Limb (tissue), 2 donors: ENCODE measurements around the gene IL12RB2.
A peak's percentile ranks its signal among the peaks of the same experiment; 100 is the strongest.

ENCODE experiments used
- DNase-seq, 2 donors: peaks; one replicate each; pipeline ENCODE4 v3.0.0-alpha.2; 2016; ENCODE audit errors: extremely low spot score in 2 of 2

Gene IL12RB2

DNA sequence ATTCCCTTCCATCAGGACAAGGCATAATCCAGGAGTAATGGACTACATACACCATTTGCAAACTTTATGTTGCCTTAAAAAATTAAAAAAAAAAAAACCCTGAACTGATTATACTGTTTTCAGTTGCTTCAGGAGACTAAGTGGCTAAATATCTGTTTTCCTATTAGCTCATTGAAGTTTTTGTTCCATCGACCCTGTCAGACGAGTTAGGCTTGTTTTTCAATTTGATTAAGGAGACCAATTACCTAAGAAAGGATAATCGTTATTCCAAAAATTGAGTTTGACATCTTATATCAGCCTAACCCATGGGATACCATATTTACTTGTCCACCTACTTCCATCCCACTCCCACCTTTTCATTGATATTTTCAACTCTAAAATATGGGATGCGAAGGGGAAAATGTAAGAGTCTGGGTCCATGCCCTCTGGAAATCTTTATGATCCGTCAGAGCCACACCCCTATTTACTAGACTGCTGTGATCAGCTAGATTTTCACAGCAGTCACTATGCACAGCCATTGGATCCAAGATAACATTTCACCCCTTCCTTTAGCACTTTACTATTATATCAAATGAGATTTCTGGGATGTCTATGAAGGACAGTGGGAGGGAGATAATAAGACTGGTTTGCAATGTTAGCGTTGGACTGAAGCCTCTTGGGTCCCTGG, 41.0 kb downstream of the IL12RB2 start:
- DNase-seq, result no peak

DNA sequence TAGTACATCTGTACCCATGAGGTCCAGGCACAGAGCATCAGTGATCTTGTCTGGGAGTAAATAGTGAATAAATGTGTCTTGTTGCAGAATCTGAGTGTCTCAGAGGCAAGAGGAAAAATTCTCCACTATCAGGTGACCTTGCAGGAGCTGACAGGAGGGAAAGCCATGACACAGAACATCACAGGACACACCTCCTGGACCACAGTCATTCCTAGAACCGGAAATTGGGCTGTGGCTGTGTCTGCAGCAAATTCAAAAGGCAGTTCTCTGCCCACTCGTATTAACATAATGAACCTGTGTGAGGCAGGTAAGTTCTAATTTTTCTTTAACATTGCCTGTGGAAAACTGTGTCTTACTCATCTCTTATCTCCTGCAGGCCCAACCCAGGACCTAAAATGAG, 43.1 kb downstream of the IL12RB2 start:
- DNase-seq, result no peak

DNA sequence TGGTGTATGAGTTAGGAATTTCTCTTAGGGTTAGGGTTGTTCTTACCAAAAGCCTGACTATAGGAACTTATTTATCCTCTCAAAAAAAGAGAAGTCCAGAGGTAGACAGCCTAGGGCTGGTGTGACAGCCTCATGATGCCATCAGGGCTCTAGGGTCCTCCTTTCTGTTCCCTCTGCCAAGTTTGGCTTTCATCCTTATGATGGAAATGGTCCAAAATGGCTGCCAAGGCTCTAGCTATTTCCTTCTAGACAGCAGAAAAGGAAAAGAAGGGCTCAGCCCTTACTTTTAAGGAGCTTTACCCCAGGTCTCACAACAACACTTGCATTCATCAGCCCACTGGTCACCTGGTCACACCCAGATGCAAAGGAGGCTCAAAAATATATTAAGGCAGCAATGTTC, 44.5 kb downstream of the IL12RB2 start:
- no peak for DNase-seq

DNA sequence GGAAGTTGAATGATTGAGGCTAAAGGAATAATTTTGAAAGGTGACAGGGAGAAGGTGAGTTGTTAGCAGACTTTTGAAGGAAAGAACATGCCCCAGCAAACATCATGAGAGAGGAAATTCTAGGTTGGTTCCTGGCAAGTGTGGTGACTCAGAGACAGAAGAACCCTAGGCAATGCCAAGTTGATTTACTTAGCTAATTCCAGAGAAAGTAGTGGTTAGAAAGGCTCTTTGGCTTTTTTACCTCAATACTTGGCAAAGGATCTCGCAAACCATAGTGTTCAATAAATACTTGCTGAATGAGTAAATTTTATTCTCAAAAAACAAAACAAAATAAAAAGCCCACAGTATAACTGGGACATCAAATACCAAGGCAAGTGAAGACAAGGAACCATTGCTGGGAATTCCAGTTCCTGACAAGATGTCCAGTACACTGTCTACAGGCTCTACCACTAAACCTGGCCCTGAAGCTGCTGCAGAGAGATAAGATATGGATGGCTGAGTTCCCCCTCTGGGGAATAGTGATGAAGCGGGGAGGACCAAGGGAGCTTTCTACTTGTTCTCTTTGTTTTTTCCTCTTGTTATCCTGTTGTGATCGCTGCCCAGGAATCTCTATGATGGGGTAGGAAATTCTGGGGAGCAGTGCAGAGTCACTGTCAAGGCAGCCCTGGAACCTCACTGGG, 48.2 kb downstream of the IL12RB2 start:
- DNase-seq, result no peak

DNA sequence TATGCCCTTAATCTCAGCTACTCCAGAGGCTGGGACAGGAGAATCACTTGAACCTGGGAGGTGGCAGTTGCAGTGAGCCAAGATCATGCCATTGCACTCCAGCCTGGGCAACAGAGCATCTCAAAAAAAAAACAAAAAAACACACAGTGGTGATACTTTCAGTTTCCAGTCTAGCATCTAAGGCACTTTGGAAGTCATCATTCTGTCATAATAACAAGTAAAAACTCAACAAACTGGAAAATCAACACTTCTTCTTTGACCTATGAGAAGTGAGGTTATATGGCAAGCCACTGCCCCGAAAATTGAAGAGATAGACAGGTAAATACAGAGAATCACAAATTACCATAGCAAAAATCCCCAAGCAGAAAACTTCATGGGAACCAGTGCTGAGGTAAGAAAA, 51.9 kb downstream of the IL12RB2 start:
- DNase-seq, result no peak

DNA sequence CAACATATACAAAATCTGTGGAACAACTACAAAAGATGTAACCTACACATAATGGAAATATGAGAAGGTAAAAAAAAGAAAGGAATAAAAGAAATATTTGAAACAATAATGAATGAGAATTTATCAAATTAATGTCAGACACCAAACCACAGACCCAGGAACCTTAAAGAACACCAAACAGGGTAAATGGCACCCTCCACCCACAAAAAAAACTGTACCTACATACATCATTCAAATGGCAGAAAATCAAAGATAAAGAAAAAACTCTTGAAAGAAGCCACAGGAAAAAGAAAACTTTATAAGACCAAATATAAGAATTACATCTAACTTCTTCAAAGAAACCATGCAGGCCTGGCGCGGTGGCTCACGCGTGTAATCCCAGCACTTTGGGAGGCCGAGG, 54.0 kb downstream of the IL12RB2 start:
- DNase-seq, result no peak

DNA sequence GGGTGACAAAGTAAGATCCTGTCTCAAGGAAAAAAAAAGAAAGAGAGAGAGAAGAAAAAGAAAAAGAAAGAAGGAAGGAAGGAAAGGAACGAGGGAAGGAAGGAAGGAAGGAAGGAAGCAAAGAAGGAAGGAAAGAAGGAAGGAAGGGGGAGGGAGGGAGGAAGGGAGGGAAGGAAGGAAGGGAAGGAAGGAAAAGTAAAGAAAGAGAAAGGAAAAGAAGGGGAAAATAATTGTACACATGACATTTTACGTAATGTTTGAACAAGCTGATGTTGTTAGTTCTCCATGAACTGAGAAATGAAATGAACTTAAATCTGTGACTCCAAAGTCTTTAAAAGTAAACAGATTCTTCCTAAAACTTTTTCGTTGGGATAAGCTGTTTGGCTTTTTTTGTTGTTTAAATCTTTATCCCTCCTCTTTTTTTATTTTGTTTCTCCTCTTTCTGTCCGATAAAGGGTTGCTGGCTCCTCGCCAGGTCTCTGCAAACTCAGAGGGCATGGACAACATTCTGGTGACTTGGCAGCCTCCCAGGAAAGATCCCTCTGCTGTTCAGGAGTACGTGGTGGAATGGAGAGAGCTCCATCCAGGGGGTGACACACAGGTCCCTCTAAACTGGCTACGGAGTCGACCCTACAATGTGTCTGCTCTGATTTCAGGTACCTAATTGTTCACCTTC, 59.8 kb downstream of the IL12RB2 start:
- DNase-seq, result peak in 1 of 2 donors; percentile 50

DNA sequence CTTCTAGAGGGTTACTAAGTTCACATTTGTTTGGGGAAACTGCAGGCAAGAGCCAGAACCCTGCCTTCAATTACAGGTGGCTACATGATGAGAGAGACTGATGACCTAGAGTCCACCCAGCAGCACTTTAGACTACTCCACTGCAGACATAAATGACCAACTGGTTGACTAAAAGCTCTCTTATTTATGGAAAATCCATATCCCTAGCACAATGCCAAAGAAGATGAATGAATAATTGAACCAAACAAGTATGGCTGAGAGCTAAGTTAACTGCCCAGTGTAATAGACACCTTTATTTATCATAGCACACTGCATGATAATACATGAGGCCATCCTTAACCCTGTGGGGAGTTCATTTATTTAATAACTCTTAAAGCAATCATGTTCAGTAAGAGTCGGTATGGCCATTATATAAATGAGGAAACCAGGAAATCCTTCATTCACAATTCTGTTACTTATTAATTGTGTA, 60.4 kb downstream of the IL12RB2 start:
- DNase-seq, result no peak

DNA sequence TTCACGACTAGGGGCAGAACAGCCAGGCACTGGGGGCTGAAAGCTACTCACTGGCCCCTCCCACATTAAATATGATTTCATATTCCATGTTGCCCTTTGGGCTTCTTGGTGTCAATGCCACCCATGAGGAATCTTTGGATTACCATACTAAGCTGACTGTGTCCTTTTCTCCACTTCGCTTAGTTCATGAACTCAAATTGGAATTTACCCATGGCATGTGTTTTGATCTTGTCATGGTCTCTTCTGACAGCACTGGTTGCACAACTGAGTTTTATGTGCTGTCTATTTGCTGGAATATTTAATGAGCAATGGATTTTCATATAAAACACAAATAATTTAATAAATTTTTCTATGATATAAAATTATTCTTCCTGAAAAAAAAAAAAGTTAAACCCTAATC, 63.4 kb downstream of the IL12RB2 start:
- DNase-seq, result no peak

DNA sequence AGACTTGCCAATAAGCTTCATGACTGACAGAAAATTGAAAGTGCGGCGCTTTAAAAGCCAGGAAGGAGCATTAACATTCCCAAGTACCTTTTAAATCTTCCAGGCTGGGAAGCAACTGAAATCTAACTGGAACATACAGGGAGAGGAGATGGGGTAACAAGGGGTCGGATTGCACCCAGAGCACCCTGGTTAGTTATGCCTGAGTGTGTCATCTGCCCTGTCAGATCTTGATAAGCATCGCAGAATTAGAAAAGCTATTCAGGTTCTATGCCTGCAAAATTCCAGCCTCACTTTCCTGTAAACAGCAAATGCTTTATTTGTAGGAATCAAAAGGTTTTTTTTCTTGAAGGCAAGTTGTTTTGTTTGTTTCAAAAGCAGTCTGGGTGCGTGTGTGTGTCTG, 64.0 kb downstream of the IL12RB2 start:
- DNase-seq, result no peak

DNA sequence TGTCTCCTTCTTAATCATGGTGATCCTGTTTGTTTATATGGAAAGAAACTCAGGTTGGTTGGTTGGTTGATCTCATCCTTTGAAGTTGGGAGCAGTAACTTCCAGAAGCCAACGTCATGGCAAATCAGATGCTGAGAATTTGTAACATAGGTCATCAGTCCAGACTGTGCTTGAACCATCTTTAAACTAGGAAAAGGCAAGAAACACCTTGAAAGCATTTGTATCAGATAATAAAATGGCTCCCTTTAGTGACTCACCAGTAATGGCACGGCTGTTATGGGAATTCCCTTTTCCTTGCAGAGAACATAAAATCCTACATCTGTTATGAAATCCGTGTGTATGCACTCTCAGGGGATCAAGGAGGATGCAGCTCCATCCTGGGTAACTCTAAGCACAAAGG, 64.5 kb downstream of the IL12RB2 start:
- DNase-seq, result no peak

DNA sequence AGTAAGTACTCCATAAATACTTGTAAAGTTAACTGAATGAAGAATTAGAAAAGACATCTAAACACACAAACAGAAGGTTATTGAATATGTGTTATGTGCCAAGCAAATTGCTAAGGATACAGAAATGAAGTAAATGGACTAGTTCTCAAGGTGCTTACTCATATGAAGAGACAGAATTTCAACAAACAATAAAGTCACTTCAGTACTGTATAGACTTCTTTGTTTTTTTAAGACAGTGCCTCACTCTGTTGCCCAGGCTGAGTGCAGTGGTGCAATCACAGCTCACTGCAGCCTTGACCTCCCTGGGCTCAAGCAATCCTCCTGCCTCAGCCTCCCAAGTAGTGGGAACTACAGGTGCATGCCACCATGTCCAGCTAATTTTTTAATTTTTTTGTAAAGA, 65.2 kb downstream of the IL12RB2 start:
- no peak for DNase-seq

DNA sequence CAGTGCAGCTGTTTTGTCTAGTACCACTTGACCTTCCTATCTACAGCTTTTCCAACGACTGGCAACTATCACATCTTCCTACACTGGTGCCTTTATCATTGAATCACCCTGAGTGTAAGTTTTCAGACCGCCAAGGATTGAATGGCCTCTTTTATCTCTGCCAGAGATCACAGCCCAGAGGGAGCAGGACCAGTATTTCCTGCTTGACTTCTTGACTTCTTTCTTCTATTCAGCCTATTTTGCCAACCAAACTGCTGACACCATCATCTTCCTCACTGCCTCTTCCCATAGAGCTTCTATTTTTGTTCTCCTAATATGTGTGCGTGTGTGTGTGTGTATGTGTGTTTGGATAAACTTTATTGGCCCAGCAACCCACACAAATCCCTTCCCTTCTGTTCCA, 68.7 kb downstream of the IL12RB2 start:
- no peak for DNase-seq

DNA sequence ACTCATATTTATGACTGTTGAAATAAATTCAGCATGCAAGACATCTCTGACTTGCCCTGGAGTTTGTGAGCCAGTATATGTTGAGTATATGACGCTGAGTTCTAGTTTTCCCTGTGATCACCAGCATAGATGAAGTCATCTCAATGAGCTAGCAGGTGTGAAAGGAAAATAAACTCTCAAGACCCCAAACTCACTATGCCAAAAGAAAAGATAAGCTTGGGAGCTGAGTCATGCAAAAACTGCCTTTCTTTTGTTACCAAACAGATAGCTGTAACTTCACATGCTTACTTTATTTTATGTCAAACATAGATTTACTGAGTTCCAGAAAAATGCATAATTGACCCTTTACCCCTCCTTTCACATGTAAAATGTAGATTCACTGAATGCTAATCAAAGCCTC, 69.6 kb downstream of the IL12RB2 start:
- DNase-seq, result no peak

DNA sequence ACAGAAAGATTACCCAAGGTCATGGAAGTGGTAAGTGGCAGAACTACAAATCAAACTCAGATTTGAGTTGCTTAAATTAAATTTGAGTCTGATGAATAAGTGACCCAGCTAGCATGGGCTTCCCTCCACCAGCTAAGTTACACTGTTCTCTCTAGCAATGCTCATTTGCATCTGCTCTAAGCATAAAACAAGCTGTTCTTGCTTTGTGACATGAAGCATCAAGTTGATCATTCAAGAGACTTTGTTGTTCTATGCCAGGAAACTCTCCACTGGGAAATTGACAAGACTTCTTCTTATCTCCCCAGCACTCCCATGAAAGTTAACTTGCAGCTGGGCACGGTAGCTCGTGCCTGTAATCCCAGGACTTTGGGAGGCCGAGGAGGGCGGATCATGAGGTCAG, 73.5 kb downstream of the IL12RB2 start:
- DNase-seq, result no peak

DNA sequence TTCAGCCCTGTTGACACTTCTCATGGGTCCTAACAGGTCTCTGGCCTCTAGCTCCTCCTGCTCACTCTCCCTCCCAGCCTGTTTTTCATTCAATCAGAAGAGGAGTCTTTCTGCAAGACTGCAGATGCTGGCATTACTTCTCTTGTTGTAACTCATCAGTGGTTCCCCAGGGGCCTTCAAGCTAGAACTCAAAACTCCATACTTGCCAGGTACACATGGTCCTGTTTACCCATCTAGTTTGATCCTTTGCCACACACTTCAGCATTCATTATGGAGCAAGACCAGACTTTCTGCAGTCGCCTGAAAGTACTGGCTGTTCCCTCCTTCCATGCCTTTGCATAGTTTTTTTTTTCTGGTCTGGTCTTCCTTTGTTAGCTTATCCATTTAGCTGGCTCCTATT, 74.6 kb downstream of the IL12RB2 start:
- no peak for DNase-seq

DNA sequence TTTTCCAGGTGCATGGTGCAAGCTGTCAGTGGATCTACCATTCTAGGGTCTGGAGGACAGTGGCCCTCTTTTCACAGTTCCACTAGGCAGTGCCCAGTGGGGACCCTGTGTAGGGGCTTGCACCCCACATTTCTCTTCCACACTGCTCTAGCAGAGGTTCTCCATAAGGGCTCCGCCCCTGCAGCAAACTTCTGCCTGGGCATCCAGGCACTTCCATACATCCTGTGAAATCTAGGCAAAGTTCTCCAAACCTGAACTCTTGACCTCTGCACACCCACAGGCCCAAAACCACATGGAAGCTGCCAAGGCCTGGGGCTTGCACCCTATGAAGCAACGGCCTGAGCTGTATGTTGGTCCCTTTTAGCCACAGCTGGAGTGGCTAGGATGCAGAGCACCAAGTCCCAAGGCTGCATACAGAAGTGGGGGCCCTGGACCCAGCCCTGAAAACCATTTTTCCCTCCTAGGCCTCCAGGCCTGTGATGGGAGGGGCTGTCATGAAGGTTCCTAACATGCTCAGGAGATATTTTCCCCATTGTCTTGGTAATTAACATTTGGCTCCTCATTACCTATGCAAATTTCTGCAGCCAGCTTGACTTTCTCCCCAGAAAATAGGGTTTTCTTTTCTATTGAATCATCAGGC, 76.4 kb downstream of the IL12RB2 start:
- no peak for DNase-seq

DNA sequence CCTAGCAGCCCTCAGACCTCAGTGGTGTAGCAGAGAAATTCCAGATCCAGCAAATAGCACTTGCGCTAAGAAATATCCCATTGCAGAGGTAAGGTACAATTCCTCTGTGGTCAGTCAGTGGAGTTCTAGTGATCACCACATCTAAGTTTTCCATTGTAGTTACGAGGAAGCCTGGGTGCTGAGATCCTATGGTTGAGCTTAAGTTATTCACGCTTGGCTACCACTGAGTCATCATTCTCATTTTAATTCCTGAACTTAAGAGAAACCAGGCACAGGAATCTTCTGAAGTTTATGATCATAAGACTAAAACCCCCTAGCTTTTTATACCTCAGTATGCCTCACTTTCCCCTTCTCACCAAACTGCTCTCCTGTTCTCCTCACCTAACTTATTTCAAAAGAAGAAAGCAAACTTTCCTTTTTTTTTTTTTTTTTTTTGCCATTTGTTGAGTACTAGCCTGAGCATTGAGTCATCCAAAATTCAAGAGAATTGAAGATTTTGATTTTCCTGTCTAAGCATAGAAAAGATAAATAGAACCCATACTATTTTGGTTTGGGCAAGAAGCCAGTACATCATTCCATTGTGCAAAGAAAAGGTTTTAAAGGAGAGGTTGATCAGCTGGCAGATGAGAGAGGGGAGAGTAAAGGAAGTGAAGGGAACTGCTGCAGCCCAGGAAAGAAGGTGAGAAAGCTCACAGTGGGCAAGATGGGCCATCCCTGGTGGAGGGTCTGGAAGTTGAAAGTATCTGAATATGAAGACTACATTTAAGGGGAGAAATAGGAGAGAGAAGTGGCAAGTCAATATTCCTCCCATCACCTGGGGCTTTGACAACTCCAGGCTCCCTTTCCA, 82.6 kb downstream of the IL12RB2 start:
- no peak for DNase-seq

DNA sequence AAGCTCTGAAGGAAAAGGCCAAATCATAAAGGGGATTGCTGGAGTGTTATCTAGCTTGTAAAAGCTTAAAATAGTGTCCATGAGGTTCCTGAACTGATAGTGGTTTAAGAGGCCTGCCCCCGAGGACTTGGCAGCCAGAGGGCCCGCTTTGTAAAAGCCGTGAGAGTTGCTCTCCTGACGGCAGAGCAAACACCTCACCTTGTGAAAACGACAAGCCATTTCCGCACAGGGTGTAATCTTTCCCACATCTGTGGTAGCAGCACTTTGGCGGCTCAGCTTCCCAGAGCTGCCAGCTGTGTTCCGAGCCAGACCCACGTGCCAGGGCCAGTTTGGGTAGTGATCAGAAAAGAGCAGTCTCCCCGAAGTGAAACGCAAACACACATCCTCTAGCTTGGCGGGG, 85.6 kb downstream of the IL12RB2 start:
- DNase-seq, result no peak

DNA sequence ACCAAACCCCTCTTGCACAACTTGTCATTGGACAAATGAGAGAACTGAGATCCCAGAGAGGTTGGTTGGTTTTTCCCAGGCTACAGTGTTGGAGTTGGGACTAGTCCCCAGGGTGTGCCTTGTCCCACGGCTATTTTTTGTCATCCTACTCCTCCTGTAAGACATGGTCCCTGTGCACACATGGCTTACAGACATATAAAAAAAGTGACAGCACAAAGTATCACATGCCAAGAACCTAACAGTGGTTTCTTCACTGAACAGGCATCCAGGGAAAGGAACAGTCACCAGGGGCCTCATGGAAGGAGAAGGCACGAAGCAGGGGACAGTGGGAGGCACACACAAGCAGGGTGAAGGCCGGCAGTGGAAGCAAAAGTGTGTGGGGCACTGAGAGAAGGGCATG, 86.1 kb downstream of the IL12RB2 start:
- DNase-seq, result no peak

DNA sequence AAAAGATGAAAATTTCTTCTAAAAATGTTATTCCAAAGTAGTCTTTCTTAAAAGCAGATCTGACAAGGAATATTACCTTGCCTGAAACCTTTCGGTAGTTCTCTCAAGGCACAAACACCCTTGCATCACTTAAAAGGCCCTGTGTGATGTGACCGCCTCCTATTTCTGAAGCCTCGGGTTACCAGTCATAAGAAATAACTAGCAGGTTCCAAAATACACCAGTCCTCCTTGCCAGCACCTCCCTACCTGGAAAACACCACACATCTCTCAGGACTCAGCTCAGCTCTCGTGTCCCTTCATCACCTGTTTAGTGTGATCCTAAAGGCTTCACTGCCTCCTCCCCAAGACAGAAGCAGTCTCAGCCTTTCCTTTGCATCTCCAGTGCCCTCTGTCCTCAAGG, 86.9 kb downstream of the IL12RB2 start:
- DNase-seq, result no peak
